SK-MEL-5 (cell line): ENCODE measurements around the gene MON2. TPM values are rescaled to one million over a fixed set of nuclear protein-coding genes. Genes with fewer than 3 reads are reported as not detected.

Experiments
- DNase-seq: peaks from one replicate; pipeline ENCODE4 v3.0.0-alpha.2; 2016; ENCODE audit warnings: low read depth, low spot score
- in situ Hi-C: cut with HindIII; loops from 2 replicates; pipeline ENCODE4 v1.10.0; 2016; ENCODE audit warnings: low sequenced_read_pairs, high pct_unique_total_duplicates, low pct_unique_long_range_greater_than_20kb
- small RNA-seq, 2 experiments: library from RNA; depleted of rRNA; stranded (forward); fragments of <200 nt; gene quantifications; one replicate each; pipeline ENCODE3, GENCODE V24; 2014
- total RNA-seq: library from RNA; depleted of rRNA; stranded (reverse); fragments of >200 nt; shearing (Covaris generic); gene quantifications from 2 replicates; pipeline ENCODE4 v1.2.3, GENCODE V29; 2014; rRNA removed

The MON2 gene
- total RNA-seq, 1 experiment from 2014 or later, result 20.0 TPM

GRCh38 chr12:62629413-62629812, 162.8 kb downstream of the MON2 start:
- in situ Hi-C loops, result no loop called here
- no peak for DNase-seq

- DNase-seq, result peak; percentile 34
- in situ Hi-C loops, result no loop called here
Measured at GRCh38 chr12:62629971-62630739, 163.5 kb downstream of the MON2 start.

GRCh38 chr12:62631471-62632410, 165.1 kb downstream of the MON2 start:
- peak; percentile 85 for DNase-seq
- in situ Hi-C loops, result no loop called here

GRCh38 chr12:62632411-62632918, 165.8 kb downstream of the MON2 start:
- in situ Hi-C loops, result no loop called here
- peak; percentile 99 for DNase-seq

- in situ Hi-C loops, result no loop called here
Measured at GRCh38 chr12:62635649-62636048, 169.0 kb downstream of the MON2 start.

GRCh38 chr12:62637679-62638078, 171.1 kb downstream of the MON2 start:
- in situ Hi-C loops, result no loop called here

More at GRCh38 chr12:62635649-62636048, 169.0 kb downstream of the MON2 start:
- DNase-seq, result peak; percentile 58

GRCh38 chr12:62640910-62641448, 174.4 kb downstream of the MON2 start:
- in situ Hi-C loops, result no loop called here
- DNase-seq, result no peak

More at GRCh38 chr12:62637679-62638078, 171.1 kb downstream of the MON2 start:
- DNase-seq, result no peak

GRCh38 chr12:62642486-62642885, 175.9 kb downstream of the MON2 start:
- DNase-seq, result no peak
- in situ Hi-C loops, result no loop called here

- no peak for DNase-seq
- in situ Hi-C loops, result no loop called here
Measured at GRCh38 chr12:62643486-62643885, 176.9 kb downstream of the MON2 start.

- DNase-seq, result no peak
- in situ Hi-C loops, result no loop called here
Measured at GRCh38 chr12:62646566-62646965, 179.9 kb downstream of the MON2 start.

- DNase-seq, result peak; percentile 64
Measured at GRCh38 chr12:62647586-62647985, 181.0 kb downstream of the MON2 start.

GRCh38 chr12:62649412-62650138, 182.9 kb downstream of the MON2 start:
- in situ Hi-C loops, result no loop called here
- no peak for DNase-seq

More at GRCh38 chr12:62647586-62647985, 181.0 kb downstream of the MON2 start:
- in situ Hi-C loops, result no loop called here

Small RNA genes lying within 50 kb of the gene (small RNA-seq; reads per million reads assigned to genes)
- gene MIRLET7I (26.5 to 1,431 reads per million in 2 experiments), gene RNU6-399P (0 reads per million in 2 experiments)

Other genes starting within 250 kb of the MON2 start
- 29.0 and 37.7 TPM in 2 replicates for gene USP15, start 206.4 kb upstream of the MON2 start, total RNA-seq